Activated CD8-positive, alpha-beta T cell treated with anti-CD3 and anti-CD28 coated beads for 36 hours (primary cell): ENCODE results near the gene CAMK1D. TPM values are rescaled to one million over a fixed set of nuclear protein-coding genes. Genes with fewer than 3 reads are reported as not detected.

ENCODE experiments used
- ATAC-seq: fragments of 200-7000 bp; cut with Tn5 transposase; one replicate; pipeline ENCODE4 v1.10.0; 2021; ENCODE audit warnings: mild to moderate bottlenecking, moderate library complexity
- CTCF ChIA-PET: fragments of 350-600 bp; sonication (Branson Sonifier 250); formaldehyde crosslinking; loops from one replicate; lab custom pipeline; 2021; ENCODE audit warnings: antibody characterized with exemption; lab: Charles Lee
- POLR2A ChIA-PET: fragments of 350-600 bp; sonication (Branson Sonifier 250); formaldehyde crosslinking; loops from one replicate; lab custom pipeline; 2021; ENCODE audit warnings: antibody characterized with exemption; lab: Charles Lee
- DNase-seq: peaks from one replicate; pipeline ENCODE4 v3.0.0-alpha.2; 2020
- H3K27ac Mint-ChIP-seq: one replicate; pipeline ENCODE4 v1.8.0; 2021; ENCODE audit warnings: mild to moderate bottlenecking, mixed read lengths
- H3K27me3 Mint-ChIP-seq: one replicate; pipeline ENCODE4 v1.8.0; 2021; ENCODE audit warnings: mixed read lengths
- H3K36me3 Mint-ChIP-seq: one replicate; pipeline ENCODE4 v1.8.0; 2021; ENCODE audit warnings: low read depth, mixed read lengths
- H3K4me1 Mint-ChIP-seq: one replicate; pipeline ENCODE4 v1.8.0; 2021; ENCODE audit warnings: low read depth, mixed read lengths
- H3K4me3 Mint-ChIP-seq: one replicate; pipeline ENCODE4 v1.8.0; 2021; ENCODE audit warnings: mild to moderate bottlenecking, moderate library complexity, mixed read lengths
- H3K9me3 Mint-ChIP-seq: one replicate; pipeline ENCODE4 v1.8.0; 2021; ENCODE audit warnings: mixed read lengths
- CTCF ChIP-seq: fragments of 200-600 bp; IDR thresholded peaks from one replicate; pipeline ENCODE4 v1.8.0; 2022; ENCODE audit warnings: antibody characterized with exemption, mild to moderate bottlenecking
- intact Hi-C: fragments of 100-400 bp; cut with micrococcal nuclease; formaldehyde crosslinking; loops from one replicate; pipeline ENCODE4 v1.10.0; 2022
- total RNA-seq, 2 experiments: library from RNA; stranded (reverse); gene quantifications; one replicate each; pipeline ENCODE4 v1.2.3, GENCODE V29; 2021

The CAMK1D gene
- total RNA-seq, 2 experiments from 2014 or later: 13.8 TPM

- no peak for ATAC-seq
- TF ChIP-seq CTCF: no peak
- no peaks in the 10 kb centered on the region for H3K9me3 Mint-ChIP-seq
- H3K27me3 Mint-ChIP-seq: no peaks in the 10 kb centered on the region
- ChIA-PET POLR2A (no interaction called here), CTCF (interaction anchor here (0.6 kb wide), 1 partner anchor 16 kb away, joined by 3 read pairs; no protein-coding TSS in a partner anchor)
- no peak overlapping the region for H3K27ac Mint-ChIP-seq
- no peak for DNase-seq
- H3K4me1 Mint-ChIP-seq: peaks cover 43% of the 10 kb centered on the region
- no peak overlapping the region for H3K4me3 Mint-ChIP-seq
- H3K36me3 Mint-ChIP-seq: peaks cover 4% of the 10 kb centered on the region
- intact Hi-C loops: no loop called here
Observed at GRCh38 chr10:12503311-12503710, 154.0 kb downstream of the CAMK1D start.

- H3K27me3 Mint-ChIP-seq: no peaks in the 10 kb centered on the region
- H3K9me3 Mint-ChIP-seq: no peaks in the 10 kb centered on the region
- ChIA-PET POLR2A (no interaction called here), CTCF (no interaction called here)
- peaks cover 6% of the 10 kb centered on the region for H3K36me3 Mint-ChIP-seq
- no peak overlapping the region for H3K4me3 Mint-ChIP-seq
- TF ChIP-seq CTCF: no peak
- DNase-seq (no peak), ATAC-seq (no peak)
- H3K27ac Mint-ChIP-seq: no peak overlapping the region
- intact Hi-C loops: no loop called here
- peaks cover 43% of the 10 kb centered on the region for H3K4me1 Mint-ChIP-seq
Observed at GRCh38 chr10:12504176-12504575, 154.8 kb downstream of the CAMK1D start.

- POLR2A ChIA-PET: no interaction called here
- no peak for DNase-seq
- intact Hi-C loops: no loop called here
- no peak for TF ChIP-seq CTCF
- H3K4me3 Mint-ChIP-seq: no peak overlapping the region
- H3K4me1 Mint-ChIP-seq: peaks cover 43% of the 10 kb centered on the region
- ATAC-seq: no peak
- H3K9me3 Mint-ChIP-seq: no peaks in the 10 kb centered on the region
- no peaks in the 10 kb centered on the region for H3K27me3 Mint-ChIP-seq
- peaks cover 6% of the 10 kb centered on the region for H3K36me3 Mint-ChIP-seq
- H3K27ac Mint-ChIP-seq: no peak overlapping the region
- CTCF ChIA-PET: no interaction called here
Observed at GRCh38 chr10:12504628-12505027, 155.3 kb downstream of the CAMK1D start.

GRCh38 chr10:12505683-12506082, 156.3 kb downstream of the CAMK1D start:
- ATAC-seq (no peak), DNase-seq (no peak)
- Mint-ChIP-seq H3K4me1 (peaks cover 46% of the 10 kb centered on the region), H3K36me3 (peaks cover 6% of the 10 kb centered on the region), H3K27me3 (no peaks in the 10 kb centered on the region), H3K4me3 (no peak overlapping the region), H3K9me3 (no peaks in the 10 kb centered on the region), H3K27ac (no peak overlapping the region)
- ChIA-PET POLR2A (interaction anchor here (0.6 kb wide), 1 partner anchor 665 kb away, joined by 3 read pairs; no protein-coding TSS in a partner anchor), CTCF (no interaction called here)
- TF ChIP-seq CTCF: no peak
- intact Hi-C loops: no loop called here

GRCh38 chr10:12507165-12507850, 158.0 kb downstream of the CAMK1D start:
- no peak for TF ChIP-seq CTCF
- ATAC-seq (peak; percentile 58), DNase-seq (peak; percentile 57)
- intact Hi-C loops: no loop called here
- Mint-ChIP-seq H3K27ac (no peak overlapping the region), H3K4me1 (peaks cover 46% of the 10 kb centered on the region), H3K27me3 (no peaks in the 10 kb centered on the region), H3K36me3 (peaks cover 6% of the 10 kb centered on the region), H3K4me3 (no peak overlapping the region), H3K9me3 (no peaks in the 10 kb centered on the region)
- POLR2A ChIA-PET: interaction anchor here (0.6 kb wide), 1 partner anchor 74 kb away, joined by 3 read pairs; no protein-coding TSS in a partner anchor
- CTCF ChIA-PET: interaction anchor here (1.0 kb wide), 1 partner anchor 9 kb away, joined by 3 read pairs; no protein-coding TSS in a partner anchor
